Keratinocyte (primary cell): ENCODE data around the gene GABPB2. TPM values are rescaled to one million over a fixed set of nuclear protein-coding genes. Genes with fewer than 3 reads are reported as not detected.
A peak's percentile ranks its signal among the peaks of the same experiment; 100 is the strongest.

ENCODE experiments used
- DNase-seq: peaks from one replicate; pipeline ENCODE4 v3.0.0-alpha.2; 2011; ENCODE audit warnings: low read depth, missing footprints, low spot score
- FAIRE-seq: peaks from 2 replicates; lab custom pipeline; 2011; peaks lifted over from hg19 to GRCh38; lab: Jason Lieb, UNC
- H2AFZ ChIP-seq: 2 replicates; pipeline ENCODE4 v1.6.0; 2012; ENCODE audit warnings: low read length, control low read depth, inconsistent platforms; ENCODE audit not compliant: control insufficient read depth
- H3K27ac ChIP-seq: 2 replicates; pipeline ENCODE4 v1.5.1; 2011; ENCODE audit warnings: low read length; ENCODE audit not compliant: control insufficient read depth, insufficient read depth
- H3K27me3 ChIP-seq: 3 replicates; pipeline ENCODE4 v1.6.0; 2011; ENCODE audit warnings: low read length; ENCODE audit not compliant: control insufficient read depth, insufficient read depth; ENCODE audit errors: extremely low read depth
- H3K36me3 ChIP-seq, 2 experiments: 2 replicates in 1 of 2; 3 replicates in 1 of 2; pipeline ENCODE4 v1.5.1; 2011; ENCODE audit warnings: low read length in 2 of 2, mild to moderate bottlenecking in 1 of 2; ENCODE audit not compliant: control insufficient read depth in 2 of 2, insufficient read depth in 2 of 2; ENCODE audit errors: extremely low read depth in 1 of 2
- H3K4me1 ChIP-seq: 3 replicates; pipeline ENCODE4 v1.5.1; 2011; ENCODE audit warnings: low read length; ENCODE audit not compliant: control insufficient read depth, insufficient read depth; ENCODE audit errors: extremely low read depth
- H3K4me2 ChIP-seq: 3 replicates; pipeline ENCODE4 v1.6.0; 2011; ENCODE audit warnings: low read depth, low read length; ENCODE audit not compliant: control insufficient read depth, insufficient read depth; ENCODE audit errors: extremely low read depth
- H3K4me3 ChIP-seq, 3 experiments: fragments of 200-600 bp in 1 of 3; sonication (generic) in 1 of 3; 2 replicates in 2 of 3; 3 replicates in 1 of 3; pipeline ENCODE4 v1.5.1; 2011 to 2016; ENCODE audit warnings: low read length in 3 of 3, mild to moderate bottlenecking in 3 of 3, control low read depth in 2 of 3, inconsistent platforms in 1 of 3, low read depth in 1 of 3, mixed read lengths in 1 of 3, mixed run types in 1 of 3, moderate library complexity in 1 of 3; ENCODE audit not compliant: control insufficient read depth in 2 of 3, insufficient read depth in 2 of 3; ENCODE audit errors: extremely low read depth in 1 of 3
- H3K79me2 ChIP-seq: 2 replicates; pipeline ENCODE4 v1.6.0; 2012; ENCODE audit warnings: low read length; ENCODE audit not compliant: control insufficient read depth, insufficient read depth
- H3K9ac ChIP-seq: 3 replicates; pipeline ENCODE4 v1.6.0; 2011; ENCODE audit warnings: low read length; ENCODE audit not compliant: control insufficient read depth, insufficient read depth; ENCODE audit errors: extremely low read depth
- H3K9me1 ChIP-seq: 3 replicates; pipeline ENCODE4 v1.6.0; 2011; ENCODE audit warnings: low read length; ENCODE audit not compliant: control insufficient read depth, insufficient read depth; ENCODE audit errors: extremely low read depth
- H3K9me3 ChIP-seq: 2 replicates; pipeline ENCODE4 v1.5.1; 2012; ENCODE audit warnings: low read depth, low read length; ENCODE audit not compliant: control insufficient read depth
- H4K20me1 ChIP-seq: 3 replicates; pipeline ENCODE4 v1.6.0; 2011; ENCODE audit warnings: low read length; ENCODE audit not compliant: control insufficient read depth, insufficient read depth; ENCODE audit errors: extremely low read depth
- CTCF ChIP-seq, 3 experiments: IDR thresholded peaks in 1 of 3; conservative IDR thresholded peaks in 1 of 3; optimal IDR thresholded peaks in 1 of 3; 2 replicates in 2 of 3; 3 replicates in 1 of 3; pipeline versions ENCODE3 to v1.5.1; 2011; ENCODE audit warnings: low read length in 3 of 3, mild to moderate bottlenecking in 3 of 3, moderate library complexity in 2 of 3, control low read depth in 1 of 3, inconsistent platforms in 1 of 3; ENCODE audit not compliant: insufficient read depth in 2 of 3; ENCODE audit errors: extremely low read depth in 1 of 3
- EZH2 ChIP-seq: IDR thresholded peaks from one replicate; pipeline ENCODE4 v1.6.1; 2012; ENCODE audit warnings: inconsistent platforms, mild to moderate bottlenecking, low read length, moderate library complexity
- dilution Hi-C: fragments of 300-500 bp; cut with MboI; formaldehyde crosslinking; loops from one replicate; pipeline ENCODE4 v1.7.0; 2020; ENCODE audit warnings: low sequenced_read_pairs; ENCODE audit not compliant: extremely low pct_ligation_motif_present
- polyA plus RNA-seq, 5 experiments: library from polyadenylated mRNA; depleted of rRNA in 3 of 5; stranded (reverse) in 3 of 5; stranded (forward) in 1 of 5; unstranded in 1 of 5; fragments of >200 nt; gene quantifications; 1 replicate in 1 of 5; 2 replicates in 3 of 5; 3 replicates in 1 of 5; pipeline versions ENCODE4 v1.2.1 to v1.2.3, GENCODE V29; 2011 to 2012; ENCODE audit warnings: missing spikeins in 2 of 5, low read depth in 1 of 5, low replicate concordance in 1 of 5

GABPB2 gene
- polyA plus RNA-seq, 1 donor (not counting 4 experiments of a cell fraction or from before 2014, with no cell fraction given), result 13.3 TPM

- DNase-seq (no peak), FAIRE-seq (no peak)
- H3K4me1 ChIP-seq, result peaks cover 3% of the 10 kb centered on the region
- no peaks in the 10 kb centered on the region for H3K9me1 ChIP-seq
- no peaks in the 10 kb centered on the region for H3K79me2 ChIP-seq
- H3K4me3 ChIP-seq, result no peak overlapping the region
- H3K4me2 ChIP-seq, result no peak overlapping the region
- H4K20me1 ChIP-seq, result no peaks in the 10 kb centered on the region
- TF ChIP-seq EZH2 (no peak), CTCF (optimal IDR thresholded peaks at IDR 0.05 in 1 of 3, IDR thresholded peaks at IDR 0.05 in 1 of 3, conservative IDR thresholded peaks at IDR 0.05 in 1 of 3; ENCODE audit: extremely low read depth in 1 of 3, insufficient read depth in 2 of 3, low read length in 3 of 3) (no peak)
- H3K36me3 ChIP-seq, result peaks cover 10 to 21% of the 10 kb centered on the region in 2 experiments
- no peaks in the 10 kb centered on the region for H3K9me3 ChIP-seq
- no peak overlapping the region for H2AFZ ChIP-seq
- H3K27ac ChIP-seq, result no peak overlapping the region
- dilution Hi-C loops, result no loop called here
- no peak overlapping the region for H3K9ac ChIP-seq
- H3K27me3 ChIP-seq, result no peaks in the 10 kb centered on the region
These were observed 88.8 kb downstream of the GABPB2 start for GRCh38 chr1:151159373-151159772.

- no peak for FAIRE-seq
- no peak for DNase-seq
- no peaks in the 10 kb centered on the region for H3K27me3 ChIP-seq
These were observed 94.2 kb downstream of the GABPB2 start for GRCh38 chr1:151164732-151165280.

More at GRCh38 chr1:151164732-151165280, 94.2 kb downstream of the GABPB2 start:
- peaks cover 12% of the 10 kb centered on the region for H3K4me1 ChIP-seq
- peak overlapping the region; percentile 88 for H2AFZ ChIP-seq
- H3K9me3 ChIP-seq, result no peaks in the 10 kb centered on the region
- H3K9ac ChIP-seq, result peak overlapping the region; percentile 88
- H3K4me2 ChIP-seq, result peak overlapping the region; percentile 96
- H3K36me3 ChIP-seq, result peaks cover 3 to 16% of the 10 kb centered on the region in 2 experiments
- peak overlapping the region; percentile 65 to 94 (median 68) for H3K4me3 ChIP-seq
- H3K27ac ChIP-seq, result peak overlapping the region; percentile 55
- peaks cover 18% of the 10 kb centered on the region for H3K79me2 ChIP-seq
- no peaks in the 10 kb centered on the region for H4K20me1 ChIP-seq
- TF ChIP-seq CTCF (optimal IDR thresholded peaks at IDR 0.05 in 1 of 3, IDR thresholded peaks at IDR 0.05 in 1 of 3, conservative IDR thresholded peaks at IDR 0.05 in 1 of 3; ENCODE audit: extremely low read depth in 1 of 3, insufficient read depth in 2 of 3, low read length in 3 of 3) (no peak), EZH2 (no peak)
- dilution Hi-C loops, result no loop called here
- H3K9me1 ChIP-seq, result peaks cover 2% of the 10 kb centered on the region
